HUES6 (cell line): ENCODE results near the gene OOSP4A.

ENCODE experiments used
- H3K27ac ChIP-seq: 2 replicates; pipeline ENCODE4 v1.7.0; 2013; ENCODE audit warnings: low read depth, mild to moderate bottlenecking, low read length, inconsistent platforms
- H3K27me3 ChIP-seq: 2 replicates; pipeline ENCODE4 v1.6.1; 2013; ENCODE audit warnings: low read length; ENCODE audit not compliant: control insufficient read depth, insufficient read depth
- H3K36me3 ChIP-seq: 2 replicates; pipeline ENCODE4 v1.6.1; 2013; ENCODE audit warnings: low read length; ENCODE audit not compliant: control insufficient read depth, insufficient read depth
- H3K4me1 ChIP-seq: 2 replicates; pipeline ENCODE4 v1.6.1; 2013; ENCODE audit warnings: low read length; ENCODE audit not compliant: control insufficient read depth, insufficient read depth
- H3K4me3 ChIP-seq: 2 replicates; pipeline ENCODE4 v1.5.1; 2013; ENCODE audit warnings: low read depth, low read length
- H3K9ac ChIP-seq: one replicate; pipeline ENCODE4 v1.6.1; 2013; ENCODE audit warnings: mild to moderate bottlenecking, low read length
- H3K9me3 ChIP-seq: 2 replicates; pipeline ENCODE4 v1.6.1; 2013; ENCODE audit warnings: low read depth, low read length; ENCODE audit not compliant: control insufficient read depth, insufficient read depth

The OOSP4A gene

GRCh38 chr11:60018058-60018457 is 54.2 kb downstream of the OOSP4A start:
- H3K27ac ChIP-seq = no peak overlapping the region
- no peaks in the 10 kb centered on the region for H3K36me3 ChIP-seq
- 0 out of 2 replicates have a peak, but pooled peaks cover 12% of the 10 kb centered on the region for H3K4me1 ChIP-seq
- no peaks in the 10 kb centered on the region for H3K9me3 ChIP-seq
- H3K9ac ChIP-seq = no peak overlapping the region
- H3K4me3 ChIP-seq = no peak overlapping the region
- no peaks in the 10 kb centered on the region for H3K27me3 ChIP-seq
